ENCODE data around the gene SCP2. TPM values are rescaled to one million over a fixed set of nuclear protein-coding genes. Genes with fewer than 3 reads are reported as not detected.

SCP2 gene, protein sequence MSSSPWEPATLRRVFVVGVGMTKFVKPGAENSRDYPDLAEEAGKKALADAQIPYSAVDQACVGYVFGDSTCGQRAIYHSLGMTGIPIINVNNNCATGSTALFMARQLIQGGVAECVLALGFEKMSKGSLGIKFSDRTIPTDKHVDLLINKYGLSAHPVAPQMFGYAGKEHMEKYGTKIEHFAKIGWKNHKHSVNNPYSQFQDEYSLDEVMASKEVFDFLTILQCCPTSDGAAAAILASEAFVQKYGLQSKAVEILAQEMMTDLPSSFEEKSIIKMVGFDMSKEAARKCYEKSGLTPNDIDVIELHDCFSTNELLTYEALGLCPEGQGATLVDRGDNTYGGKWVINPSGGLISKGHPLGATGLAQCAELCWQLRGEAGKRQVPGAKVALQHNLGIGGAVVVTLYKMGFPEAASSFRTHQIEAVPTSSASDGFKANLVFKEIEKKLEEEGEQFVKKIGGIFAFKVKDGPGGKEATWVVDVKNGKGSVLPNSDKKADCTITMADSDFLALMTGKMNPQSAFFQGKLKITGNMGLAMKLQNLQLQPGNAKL
- 120 TPM for total RNA-seq (ENCODE audit: insufficient read depth, low replicate concordance)

DNA sequence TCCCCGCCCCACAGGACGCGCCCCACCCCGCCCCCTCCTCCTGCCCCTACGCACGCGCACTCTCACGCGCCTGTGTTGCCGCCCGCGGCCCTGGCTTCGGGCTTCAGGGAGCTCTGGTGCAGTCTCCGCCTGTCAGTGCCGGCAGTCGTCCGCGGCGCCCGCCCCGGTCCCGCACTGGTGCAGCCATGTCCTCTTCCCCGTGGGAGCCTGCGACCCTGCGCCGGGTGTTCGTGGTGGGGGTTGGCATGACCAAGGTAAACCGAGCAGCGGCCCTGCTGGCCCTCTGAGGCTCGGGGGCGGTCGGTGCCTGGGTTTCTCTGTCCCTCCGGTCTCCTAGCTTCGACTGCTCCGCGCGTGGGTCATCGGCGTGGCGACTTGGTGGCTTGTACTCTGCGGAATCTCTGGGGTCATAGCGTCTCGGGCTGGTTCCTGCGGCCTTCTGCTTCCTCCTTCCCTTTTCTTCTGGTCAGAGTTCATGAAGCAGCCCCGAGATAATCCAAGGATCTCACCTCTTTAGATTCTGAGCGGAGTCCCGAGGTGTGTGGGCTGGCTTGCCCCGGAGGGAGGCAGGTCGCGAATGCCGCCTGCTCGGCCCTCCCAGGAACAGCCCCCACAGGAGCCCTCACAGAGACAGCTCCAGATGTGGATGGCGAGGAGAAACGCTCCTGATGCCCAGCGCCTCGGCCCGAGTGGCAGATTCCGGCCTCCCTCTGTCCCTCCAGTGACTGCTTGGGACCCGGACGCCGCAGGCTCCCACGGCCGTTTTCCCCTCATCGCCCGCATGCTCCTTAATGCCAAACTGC is at the start of gene SCP2:
TSS of gene SCP2 (plus strand) at position 65 of the 803 bp plus-strand sequence. CDS start at position 186, 121 bp downstream.
- peak; percentile 81 for DNase-seq (ENCODE audit: low spot score)

DNA sequence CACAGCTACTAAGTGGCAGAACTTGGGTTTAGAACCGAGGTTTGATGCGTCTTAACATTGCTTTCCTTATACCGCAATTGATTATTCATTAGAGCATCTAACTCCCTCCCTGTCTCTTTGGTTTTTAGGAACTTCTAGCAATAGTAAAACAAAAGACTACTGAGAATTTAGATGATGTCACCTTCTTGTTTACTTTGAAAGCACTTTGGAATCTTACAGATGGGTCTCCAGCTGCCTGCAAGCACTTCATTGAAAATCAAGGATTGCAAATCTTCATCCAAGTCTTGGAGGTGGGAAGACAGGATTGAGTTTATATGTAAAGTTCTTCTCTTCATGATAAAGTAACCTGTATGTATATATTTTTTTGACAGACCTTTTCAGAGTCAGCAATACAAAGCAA is 49.5 kb upstream of the SCP2 start:
- DNase-seq (ENCODE audit: low spot score), result no peak

DNA sequence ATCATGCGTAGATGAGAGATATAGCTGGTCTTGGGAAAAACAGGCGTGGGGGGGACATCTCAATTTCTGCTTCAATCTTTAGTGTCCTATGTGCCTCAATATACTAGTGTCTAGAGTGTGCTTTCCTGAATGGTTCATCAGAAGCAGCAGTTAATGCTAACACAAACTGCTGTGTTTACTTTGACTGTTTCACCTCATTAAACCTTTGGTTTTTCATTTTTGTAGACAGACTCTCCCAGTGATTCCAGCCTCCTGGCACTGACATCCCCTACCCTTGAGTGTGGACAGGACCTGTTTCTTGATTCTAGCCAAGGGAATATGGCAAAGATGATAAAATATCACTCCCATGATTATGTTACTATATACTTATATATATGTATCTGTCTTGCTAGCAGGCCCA is 46.9 kb upstream of the SCP2 start:
- no peak for DNase-seq (ENCODE audit: low spot score)

- no peak for DNase-seq (ENCODE audit: low spot score)
These were observed 39.6 kb upstream of the SCP2 start for GRCh38 chr1:52887483-52887882.

DNA sequence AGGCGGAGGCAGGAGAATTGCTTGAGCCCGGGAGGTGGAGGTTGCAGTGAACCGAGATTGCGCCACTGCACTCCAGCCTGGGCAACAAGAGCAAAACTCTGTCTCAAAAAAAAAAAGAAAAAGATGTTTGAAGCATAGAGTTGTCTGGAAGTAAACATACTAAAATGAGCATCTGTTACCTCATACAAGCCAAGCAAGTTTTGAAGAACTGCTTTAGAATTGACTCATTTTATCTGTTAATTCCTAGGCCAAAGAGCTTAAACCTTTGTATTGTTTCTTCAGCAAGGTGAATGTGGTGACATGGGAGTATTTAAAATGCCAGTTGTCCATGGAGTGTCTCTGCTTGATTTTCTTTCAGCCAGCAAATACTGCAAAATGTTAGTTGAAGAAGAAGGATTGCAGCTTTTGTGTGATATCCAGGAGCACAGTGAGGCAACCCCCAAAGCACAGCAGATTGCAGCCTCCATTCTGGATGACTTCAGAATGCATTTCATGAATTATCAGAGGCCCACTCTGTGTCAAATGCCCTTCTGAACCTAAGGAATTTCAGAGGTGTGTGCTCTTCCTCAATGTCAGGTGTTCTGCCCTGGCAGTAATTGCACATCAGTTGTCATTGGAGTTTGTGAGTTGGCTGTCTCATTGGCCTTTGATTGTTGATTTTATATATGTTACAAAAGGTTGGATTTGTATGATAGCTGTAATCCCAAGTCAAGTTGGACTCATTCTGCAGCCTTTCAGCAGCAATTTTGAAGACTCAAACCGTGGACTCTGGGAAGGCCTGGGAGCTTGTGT is 34.5 kb upstream of the SCP2 start:
- DNase-seq (ENCODE audit: low spot score), result no peak

GRCh38 chr1:52899445-52899894 is 27.6 kb upstream of the SCP2 start:
- no peak for DNase-seq (ENCODE audit: low spot score)

DNA sequence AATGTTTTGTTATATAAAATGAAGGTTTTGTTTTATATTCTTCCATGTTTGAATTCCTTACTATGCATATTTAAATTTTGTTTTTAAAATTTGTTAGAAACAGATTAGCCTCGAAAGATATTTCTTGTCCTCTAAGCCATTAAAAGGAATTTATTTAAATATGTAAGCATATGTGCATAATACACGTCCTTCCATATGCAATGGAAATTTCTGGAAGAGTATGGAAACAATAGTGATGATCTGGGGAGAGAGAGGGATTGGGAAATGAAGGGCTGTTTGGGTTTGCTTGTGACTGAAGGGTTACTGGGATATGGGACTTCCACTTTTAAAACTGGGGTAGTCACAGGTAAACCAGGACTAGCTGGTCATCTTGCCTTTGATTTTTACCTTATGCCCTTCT is 26.7 kb upstream of the SCP2 start:
- DNase-seq (ENCODE audit: low spot score), result no peak

DNA sequence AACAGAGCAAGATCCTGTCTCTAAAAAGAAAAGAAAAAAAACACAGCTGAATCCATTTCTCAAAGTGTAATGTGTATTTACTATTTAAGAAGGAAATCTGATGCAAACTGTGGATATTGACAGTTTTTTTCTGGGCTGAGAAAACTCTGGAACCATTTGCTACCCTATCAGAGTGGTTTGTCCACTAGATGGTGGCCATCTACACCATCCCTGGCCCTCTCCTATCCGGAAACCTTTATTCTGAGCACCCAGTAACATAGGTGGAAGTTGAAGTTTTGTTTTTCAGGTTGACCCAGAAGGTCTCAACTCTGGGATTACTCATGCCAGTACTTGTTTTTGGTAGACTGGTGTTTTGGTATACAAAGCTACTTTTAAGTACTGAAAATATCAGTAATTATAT is 25.7 kb upstream of the SCP2 start:
- DNase-seq (ENCODE audit: low spot score), result no peak

DNA sequence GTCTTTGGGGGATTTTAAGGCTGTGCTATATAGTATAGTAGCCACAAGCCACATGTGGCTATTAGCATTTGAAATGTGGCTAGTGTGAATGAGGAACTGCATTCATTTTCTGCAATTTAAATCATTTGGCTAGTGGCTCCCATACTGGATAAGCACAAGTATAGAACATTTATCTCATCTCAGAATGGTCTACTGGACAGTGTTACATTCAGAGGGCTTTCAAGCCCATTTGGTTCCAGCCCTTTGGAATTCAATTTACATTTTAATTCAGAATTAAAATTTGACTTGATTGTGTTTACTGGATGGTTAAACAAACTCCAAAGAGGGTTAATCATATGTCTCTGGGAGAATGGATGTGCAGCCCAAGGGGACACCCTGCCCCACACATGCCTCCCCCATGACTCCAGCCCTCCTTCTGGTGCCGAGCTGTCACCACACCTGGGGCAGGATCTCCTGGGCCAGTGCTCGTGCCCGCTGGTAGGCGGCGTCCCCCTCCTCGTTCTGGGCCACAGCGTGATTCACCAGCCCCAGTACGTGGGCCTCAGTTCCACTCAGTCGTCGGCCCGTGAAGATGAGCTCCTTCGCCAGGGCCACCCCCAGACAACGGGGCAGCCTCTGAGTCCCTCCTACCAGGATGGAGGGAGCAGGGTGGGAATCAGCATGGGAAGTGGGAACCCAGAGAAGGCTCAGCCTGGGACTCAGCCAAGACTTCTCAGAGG is 22.7 kb upstream of the SCP2 start:
- no peak for DNase-seq (ENCODE audit: low spot score)

DNA sequence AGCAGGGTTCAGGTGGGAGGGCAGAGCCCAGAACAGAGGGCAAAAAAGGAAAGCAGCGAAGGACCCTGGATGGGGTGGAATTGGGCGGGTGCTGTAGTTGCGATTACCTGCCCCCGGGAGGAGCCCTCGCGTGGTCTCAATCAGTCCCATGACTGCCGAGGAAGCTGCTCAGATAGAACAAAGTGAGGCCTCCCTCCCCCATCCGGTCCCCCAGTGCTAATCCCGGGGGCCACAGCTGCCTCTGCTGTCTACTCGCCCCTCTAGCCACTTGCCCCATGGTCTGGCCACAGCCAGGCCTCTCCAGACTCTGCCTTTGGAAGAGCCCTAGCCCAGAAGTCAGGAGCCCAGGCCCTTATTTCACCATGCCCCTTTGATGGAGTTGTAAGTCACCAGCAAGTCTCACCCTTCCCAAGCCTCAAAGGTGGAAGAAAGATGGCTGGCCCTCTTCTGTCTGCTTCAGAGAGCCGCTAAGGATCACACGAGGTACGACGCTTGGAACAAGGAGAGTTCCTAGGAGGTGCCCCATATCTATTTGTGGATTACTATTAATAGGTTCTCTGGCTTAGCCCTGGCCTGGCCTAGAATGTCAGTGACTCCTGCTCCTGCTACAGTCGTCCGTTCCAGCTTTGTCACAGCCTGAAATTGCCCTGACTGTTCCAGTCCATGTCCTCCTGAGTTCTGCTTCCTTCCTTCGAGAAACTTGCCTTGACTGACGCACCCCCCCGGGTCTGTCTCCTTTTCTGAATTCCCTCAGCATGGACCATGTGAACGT is 22.0 kb upstream of the SCP2 start:
- DNase-seq (ENCODE audit: low spot score), result no peak

DNA sequence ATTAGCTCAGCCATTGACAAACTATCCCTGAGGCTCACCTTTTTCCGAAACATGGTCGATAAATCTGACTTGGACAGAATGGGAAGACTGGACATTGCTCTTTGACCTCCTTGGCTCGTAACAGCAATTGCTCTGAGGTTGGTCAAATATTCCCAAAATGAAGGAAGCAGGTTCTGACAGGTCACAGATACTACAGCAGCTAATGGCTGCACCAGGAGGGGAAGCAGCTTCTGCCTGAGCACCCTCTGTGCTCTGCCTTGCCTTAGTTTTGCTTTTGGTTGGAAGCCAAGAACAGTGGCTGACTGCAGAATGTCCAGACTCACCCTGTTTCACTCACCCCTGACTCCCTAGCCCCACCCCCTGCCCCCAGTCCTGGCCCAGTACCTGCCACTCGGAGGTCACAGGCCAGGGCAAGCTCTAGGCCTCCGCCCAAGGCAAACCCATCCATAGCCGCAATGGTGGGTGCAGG is 20.9 kb upstream of the SCP2 start:
- DNase-seq (ENCODE audit: low spot score), result no peak

GRCh38 chr1:52907068-52907811 is 19.8 kb upstream of the SCP2 start:
- no peak for DNase-seq (ENCODE audit: low spot score)

DNA sequence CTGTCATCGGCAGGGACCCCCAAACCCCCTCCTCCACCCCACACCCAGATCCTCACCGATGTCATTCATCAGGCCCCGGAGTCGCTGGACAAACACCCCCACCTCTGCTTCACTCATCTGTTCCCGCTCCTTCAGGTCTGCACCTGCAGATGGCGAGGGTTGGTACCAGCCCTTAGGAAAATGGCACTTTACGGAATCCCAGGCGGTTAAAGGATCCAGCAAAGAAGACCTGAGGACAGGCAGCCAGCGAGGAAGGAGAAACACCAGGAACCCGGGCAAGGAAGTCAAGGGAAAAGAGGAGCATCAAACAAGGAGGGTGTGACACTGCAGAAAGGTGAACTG is 19.3 kb upstream of the SCP2 start:
- DNase-seq (ENCODE audit: low spot score), result no peak

- DNase-seq (ENCODE audit: low spot score), result no peak
These were observed 15.5 kb upstream of the SCP2 start for GRCh38 chr1:52911541-52911940.

DNA sequence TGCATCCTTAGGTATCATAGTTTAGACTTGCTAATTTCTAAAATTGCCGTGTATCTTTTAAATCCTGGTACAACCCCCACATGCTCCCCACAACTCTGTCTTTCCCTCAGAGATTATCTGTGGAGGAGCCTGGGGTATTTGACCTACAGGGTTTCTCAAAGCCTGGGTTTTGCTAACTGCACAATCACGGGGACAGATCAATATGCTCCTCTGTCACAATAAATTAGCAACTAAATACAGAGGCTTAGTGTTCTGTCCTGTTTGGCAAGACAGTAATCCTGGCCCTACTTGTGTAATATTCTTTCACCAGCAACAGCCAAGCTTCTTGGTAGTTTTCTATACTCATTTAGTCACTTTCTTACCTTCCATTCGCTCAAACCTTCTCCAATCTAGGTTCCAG is 14.1 kb upstream of the SCP2 start:
- DNase-seq (ENCODE audit: low spot score), result no peak

- no peak for DNase-seq (ENCODE audit: low spot score)
These were observed 13.5 kb upstream of the SCP2 start for GRCh38 chr1:52913537-52913936.

- DNase-seq (ENCODE audit: low spot score), result no peak
These were observed 12.6 kb upstream of the SCP2 start for GRCh38 chr1:52914463-52914862.

- no peak for DNase-seq (ENCODE audit: low spot score)
These were observed 11.7 kb upstream of the SCP2 start for GRCh38 chr1:52915211-52915854.

DNA sequence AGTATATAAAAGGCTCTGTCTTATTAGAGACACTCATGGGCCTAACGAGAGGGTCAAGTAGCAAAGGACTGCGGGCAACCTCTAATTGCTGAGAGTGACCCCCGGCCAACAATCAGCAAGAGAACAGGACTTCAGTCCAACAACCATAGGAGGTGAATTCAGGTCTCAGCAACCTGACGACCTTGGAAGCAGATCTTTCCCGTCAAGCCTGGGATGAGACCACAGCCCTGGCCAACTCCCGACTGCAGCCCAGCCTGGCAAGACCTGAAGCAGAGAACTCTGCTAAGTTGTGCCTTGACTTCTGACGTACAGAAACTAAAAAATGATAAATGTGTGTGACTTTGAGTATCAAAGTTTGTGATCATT is 11.2 kb upstream of the SCP2 start:
- DNase-seq (ENCODE audit: low spot score), result no peak
